Inflammatory macrophage treated with lipopolysaccharide for 4 hours (primary cell): ENCODE data around the gene CSF1R.
"Not testable (repeated sequence)": the region's sequence is repeated elsewhere in the genome, so short reads cannot be mapped to it uniquely, and the experiment has no call there.

ENCODE experiments used
- DNase-seq: peaks from one replicate; pipeline ENCODE4 v3.0.0-alpha.2; 2020

CSF1R gene

DNA sequence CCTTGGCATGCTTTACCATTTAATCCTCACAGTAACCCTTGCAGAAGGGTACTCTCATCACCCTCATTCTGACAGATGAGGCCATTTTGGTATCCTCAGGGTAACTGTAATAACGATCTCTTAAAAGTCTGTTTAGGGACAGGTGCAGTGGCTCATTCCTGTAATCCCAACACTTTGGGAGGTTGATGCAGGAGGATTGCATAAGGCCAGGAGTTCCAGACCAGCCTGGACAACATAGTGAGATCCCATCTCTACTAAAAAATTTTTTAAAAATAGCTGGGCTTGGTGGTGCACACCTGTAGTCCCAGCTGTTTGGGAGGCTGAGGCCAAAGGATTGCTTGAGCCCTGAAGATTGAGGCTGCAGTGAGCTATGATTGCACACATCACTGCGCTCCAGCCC is 31.8 kb downstream of the CSF1R start:
- DNase-seq, result no peak

DNA sequence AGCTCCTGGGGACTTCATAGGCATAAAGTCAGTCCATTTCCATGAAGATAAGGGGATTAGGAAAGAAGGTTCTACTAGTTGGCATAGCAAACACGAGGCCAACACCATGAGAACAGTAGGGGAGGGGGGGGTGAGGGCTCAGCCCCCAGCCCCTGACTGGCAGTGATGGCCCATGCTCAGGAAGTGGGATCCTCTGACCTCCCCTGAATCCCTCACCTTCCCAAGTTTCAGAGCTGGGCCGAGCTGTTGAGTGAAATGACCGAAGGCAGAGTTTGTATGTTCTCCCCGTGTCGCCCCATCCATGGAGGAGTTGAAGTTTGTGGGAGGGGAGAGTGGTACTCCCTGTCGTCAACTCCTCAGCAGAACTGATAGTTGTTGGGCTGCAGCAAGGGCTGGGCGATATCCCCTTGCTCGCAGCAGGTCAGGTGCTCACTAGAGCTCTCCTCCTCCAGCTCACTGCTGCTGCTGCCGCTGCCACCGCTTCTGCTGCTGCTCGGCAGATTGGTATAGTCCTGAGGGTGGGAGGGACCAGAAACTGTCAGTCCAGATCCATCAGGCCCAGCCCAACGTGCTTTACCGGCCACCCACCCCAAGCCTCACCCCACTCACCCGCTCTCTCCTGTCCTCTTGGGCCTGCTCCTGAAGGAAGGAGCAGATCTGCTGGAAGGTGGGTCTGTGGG is 32.5 kb downstream of the CSF1R start:
- DNase-seq, result no peak

DNA sequence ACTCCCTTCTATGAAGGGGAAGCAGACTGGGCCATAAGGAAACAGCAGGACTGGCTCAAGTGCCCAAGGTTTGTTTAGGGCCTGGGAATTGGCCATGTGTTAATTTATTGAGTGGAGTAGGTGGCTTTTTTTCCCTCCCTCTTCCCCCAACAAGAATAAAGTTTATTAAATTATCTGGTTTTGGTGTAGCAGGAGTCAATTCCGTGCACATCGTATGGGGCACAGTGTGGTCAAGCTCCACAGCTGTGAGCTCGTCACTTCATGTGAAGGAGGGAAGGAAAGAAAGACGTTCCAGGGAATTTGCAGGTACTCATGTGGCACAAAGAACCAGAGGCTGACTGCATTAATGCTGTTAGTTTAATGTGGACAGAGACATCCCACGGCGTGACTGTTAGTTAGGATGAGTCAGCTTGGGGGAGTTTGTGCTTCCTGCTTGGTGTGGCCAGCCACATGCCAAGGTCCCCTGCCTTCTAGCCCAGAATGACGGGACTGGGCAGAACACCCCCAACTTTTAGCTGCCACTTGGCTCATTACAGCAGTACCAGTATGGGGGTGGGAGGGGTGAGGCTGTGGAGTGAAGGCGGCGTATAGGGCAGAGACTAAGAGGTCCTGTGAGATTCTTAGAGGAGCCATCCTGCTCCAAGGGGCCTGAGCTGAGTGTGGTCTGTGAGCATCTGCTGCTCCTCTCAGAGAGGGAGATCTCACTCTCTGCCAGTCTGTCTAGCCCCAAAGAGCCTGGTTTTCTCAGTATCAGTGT is 33.2 kb downstream of the CSF1R start:
- DNase-seq, result peak; percentile 89

DNA sequence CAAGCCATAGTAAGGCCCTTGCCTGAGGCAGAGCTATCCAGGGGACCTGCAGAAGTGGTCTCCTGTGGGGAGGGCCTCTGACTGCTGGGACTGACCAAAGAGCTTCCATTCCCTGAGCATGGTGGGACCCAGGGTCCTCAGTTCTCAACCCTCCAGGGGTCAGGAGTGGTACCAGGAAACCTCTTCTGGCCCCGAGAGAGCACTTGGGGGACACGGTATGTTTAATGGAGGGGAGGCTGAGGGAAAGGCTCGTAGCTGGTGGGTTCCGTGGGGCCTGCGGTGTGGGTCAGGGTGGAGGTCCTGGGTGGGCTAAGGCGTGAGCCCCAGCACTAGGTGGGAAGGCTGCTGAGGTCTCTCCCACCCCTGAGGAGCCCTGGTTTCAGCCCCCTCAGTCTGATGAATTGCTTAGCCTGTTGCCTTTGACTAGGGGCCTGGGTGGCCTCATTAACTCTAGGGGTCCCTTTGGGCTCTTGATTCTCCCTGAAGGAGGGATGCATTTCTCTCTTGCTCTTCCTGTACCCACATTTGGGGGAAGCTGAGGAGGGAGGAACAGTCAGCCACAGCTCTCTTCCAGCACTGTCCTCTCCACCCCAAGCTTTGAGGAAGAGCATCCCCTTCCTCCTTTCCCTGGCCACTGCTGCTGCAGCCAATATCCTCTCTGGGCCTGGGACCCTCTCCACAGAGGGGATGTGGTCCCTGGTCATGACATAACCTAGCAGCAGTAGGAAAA is 34.0 kb downstream of the CSF1R start:
- DNase-seq, result peak; percentile 11

DNA sequence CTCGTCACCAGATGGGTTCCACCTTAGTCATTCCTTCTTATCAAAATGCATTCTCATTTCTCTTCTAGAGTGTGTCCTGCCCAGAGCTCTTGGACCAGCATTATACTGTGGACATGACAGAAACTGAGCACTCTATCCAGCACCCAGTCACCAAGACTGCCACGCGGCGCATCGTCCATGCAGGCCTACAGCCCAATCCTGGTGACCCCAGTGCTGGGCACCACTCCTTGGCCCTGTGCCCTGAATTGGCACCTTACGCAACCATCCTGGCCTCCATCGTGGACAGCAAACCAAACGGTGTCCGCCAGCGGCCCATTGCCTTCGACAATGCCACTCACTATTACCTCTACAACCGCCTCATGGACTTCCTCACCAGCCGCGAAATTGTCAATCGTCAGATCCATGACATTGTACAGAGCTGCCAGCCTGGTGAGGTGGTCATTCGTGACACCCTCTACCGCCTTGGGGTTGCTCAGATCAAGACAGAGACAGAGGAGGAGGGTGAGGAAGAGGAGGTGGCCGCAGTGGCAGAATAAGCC is 34.6 kb downstream of the CSF1R start:
- DNase-seq, result no peak

DNA sequence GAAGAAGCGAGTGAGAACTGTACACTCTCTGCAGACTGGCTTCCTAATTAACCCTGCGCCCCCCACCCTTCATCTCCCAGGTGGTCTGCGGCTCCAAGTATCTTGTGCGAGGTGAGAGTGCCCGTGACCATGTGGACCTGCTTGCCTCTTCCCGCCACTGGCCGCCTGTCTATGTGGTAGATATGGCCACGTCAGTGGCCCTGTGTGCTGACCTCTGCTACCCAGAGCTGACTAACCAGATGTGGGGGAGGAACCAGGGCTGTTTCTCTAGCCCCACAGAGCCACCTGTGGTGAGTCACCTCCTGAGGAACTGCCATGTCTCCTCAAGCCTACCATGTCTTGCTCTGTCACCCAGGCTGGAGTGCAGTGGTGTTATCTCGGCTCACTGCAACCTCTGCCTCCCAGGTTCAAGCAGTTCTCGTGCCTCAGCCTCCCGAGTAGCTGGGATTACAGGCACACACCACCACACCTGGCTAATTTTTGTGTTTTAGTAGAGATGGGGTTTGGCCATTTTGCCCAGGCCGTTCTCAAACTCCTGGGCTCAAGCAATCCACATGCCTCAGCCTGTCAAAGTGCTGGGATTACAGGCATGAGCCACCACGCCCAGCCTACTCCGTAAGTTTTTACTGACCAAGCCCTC is 36.1 kb downstream of the CSF1R start:
- peak; percentile 46 for DNase-seq

DNA sequence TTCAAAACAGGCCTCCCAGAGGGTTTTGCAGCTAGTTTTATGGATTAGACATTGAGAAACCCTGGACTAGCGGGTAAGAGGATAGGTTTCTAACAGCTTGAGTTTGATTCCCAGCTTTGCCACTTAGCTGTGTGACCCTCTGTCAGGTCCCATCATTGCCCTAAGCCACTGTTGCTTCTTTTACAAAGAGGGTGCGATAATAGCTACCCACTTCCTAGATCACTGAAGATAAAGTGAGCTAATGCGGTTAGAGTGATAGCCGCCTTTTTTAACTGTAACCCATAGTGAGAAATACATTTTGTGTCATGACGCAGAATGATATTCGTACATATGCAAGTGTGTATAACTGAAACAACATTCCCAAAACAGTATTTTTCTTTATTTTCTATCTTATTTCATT is 40.3 kb downstream of the CSF1R start:
- DNase-seq, result no peak

DNA sequence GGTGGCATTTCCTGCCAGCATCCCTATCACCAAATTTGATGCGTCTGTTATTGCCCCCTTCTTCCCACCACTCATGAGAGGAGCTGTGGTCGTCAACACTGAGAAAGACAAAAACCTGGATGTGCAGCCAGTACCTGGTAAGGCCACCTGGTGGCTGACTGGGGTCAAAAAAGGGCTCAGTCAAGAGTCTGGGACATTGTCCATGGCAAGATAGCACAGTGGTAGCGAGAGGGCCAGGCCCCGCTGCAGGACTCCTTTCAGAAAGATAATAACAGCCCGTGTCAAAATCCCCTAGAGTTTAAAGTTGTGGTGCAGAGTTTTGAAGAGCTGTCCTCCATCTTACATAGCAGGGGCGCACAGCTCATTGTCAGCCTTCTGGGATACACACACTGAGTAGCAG is 40.8 kb downstream of the CSF1R start:
- no peak for DNase-seq

DNA sequence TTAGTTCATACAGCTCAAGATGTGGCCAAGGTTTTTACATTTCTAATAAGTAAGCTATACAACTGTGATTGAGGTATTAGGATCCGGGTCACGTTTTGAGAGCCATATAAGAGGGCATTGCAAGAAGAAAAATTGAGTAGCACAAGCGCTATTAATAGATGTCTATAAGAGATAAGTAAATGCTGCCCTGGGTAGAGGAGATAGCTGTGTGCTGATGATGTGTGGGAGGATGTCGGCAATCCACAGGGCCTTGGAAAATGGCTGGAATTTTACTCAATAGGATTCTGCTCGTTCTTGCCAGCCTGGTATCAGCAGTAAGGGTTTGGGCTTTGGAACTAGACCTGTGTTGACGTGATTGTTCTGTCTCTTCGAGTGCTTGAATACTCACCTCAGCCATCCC is 41.6 kb downstream of the CSF1R start:
- DNase-seq, result no peak

DNA sequence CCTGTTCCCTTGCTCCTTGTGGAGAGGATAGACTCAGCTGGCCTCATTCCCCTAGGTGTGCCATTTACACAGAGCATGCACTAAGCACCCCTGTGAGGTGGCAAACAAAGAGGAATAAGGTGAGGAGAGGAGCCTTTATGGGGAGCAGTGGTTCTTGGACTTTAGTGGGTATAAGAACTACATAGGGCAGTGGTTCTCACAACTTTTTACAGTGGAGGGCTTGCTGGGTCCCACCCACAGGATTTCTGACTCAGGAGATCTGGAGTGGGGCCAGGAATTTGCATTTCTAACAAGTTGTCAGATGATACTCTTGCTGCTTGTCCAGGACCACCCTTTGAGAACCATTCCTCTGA is 42.0 kb downstream of the CSF1R start:
- no peak for DNase-seq

DNA sequence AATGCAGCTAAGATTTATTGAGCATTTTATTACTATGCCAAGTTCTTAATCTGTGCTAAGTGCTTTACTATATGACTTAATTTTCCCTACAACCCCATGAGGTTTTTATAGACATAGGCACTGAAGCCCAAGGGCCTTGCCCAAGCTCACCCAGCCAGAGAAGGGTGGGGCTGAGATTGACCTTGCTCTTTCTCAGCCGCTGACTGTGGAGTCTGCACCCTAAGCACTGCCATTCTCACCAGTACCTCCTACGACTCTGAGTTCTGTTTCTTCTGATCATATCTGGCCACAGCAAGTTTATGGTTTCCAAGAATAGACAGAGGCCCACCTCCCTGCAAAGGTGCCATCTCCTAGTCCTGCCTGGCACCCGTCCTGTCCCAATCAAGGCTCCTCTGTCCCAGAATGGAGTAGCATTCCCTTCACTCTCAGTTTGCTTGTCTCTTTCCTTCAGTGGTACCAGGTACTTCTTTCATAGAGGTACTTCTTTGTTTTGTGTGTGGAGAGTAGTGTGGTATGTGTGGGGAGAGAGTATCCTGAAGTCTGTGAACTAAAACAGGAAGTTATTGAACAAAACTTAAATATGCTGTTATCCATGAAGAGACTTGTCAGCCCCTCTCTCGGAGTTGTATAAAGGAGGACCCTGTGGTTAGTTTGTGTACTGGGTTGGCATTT is 42.6 kb downstream of the CSF1R start:
- no peak for DNase-seq

DNA sequence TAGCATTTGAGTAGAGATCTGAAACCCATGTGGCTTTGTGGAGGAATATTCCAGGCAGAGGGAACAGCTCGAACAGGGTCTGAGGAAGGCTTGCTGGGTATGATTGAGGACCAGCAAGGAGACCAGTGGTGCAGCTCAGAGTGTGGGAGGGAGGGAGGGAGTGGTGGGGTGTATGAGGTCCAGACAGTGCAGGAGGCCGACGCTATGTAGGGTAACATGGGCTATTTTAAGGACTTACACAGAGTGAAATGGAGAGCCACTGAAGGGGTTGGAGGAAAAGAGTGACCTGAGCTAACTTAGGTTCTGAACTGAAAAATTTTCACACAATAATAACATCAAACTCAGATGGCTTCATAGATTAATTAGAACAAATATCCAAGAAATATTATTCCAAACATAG is 43.9 kb downstream of the CSF1R start:
- no peak for DNase-seq

DNA sequence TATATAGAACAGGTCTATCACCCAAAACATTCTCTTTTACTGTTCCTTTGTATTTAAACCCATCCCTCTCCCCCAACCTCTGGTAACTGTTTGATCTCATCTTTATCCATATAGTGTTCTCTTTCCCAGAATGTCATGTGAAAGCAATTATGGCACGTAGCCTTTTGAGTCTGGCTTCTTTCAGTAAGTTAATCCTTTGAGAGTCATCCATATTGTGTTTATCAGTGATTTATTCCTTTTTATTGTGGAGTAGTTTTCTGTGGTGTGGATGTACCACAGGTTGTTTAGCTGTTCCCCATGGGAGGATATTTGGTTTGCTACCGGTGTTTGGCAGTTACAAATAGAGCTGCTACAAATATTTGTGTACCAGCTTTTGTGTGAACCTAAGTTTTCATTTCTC is 47.8 kb downstream of the CSF1R start:
- no peak for DNase-seq

DNA sequence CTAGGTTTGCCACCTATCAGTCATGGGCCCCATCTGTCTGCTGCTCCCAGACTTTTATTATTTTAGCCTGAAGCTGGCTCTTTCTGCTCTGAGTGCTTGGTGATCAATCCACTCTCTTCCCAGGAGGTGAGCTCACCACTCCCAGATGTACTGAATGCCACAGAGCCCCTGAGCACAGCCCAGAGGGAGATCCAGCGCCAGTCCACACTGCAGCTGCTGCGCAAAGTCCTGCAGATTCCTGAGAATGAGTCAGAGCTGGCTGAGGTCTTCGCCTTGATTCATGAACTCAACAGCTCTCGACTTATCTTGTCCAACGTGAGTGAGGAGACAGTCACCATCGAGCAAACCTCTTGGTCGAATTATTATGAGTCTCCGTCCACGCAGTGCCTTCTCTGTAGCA is 49.8 kb downstream of the CSF1R start:
- no peak for DNase-seq

DNA sequence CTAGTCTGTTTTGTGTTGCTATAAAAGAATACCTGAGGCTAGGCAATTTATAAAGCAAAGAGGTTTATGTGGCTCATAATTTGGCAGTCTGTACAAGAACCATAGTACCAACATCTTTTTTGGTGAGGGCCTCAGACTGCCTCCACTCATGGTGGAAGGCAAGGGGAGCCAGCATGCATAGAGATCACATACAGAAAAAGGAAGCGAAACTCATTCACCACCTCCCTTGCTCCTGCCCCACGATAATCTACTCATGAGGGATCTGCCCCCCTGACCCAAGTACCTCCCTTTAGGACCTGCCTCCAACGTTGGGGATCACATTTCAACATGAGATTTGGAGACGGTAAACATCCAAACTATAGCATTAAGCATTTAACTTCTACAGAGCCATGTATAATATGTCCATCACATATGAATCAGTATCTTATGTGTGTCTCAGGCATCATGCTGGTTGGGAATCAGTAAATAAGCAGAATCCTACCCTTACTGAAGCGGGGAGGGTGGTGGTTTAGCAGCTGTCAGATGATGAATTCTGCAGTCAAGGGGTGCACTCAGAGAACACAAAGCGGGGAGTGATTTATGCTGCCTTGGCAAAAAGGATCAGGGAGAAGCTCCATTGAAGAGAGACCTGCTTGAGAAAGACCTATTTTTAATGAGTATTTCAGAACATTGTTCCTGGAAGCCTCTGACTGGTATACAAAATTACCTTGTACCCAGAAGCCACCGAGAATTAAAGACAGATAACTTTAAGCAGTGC is 51.0 kb downstream of the CSF1R start:
- peak; percentile 40 for DNase-seq

DNA sequence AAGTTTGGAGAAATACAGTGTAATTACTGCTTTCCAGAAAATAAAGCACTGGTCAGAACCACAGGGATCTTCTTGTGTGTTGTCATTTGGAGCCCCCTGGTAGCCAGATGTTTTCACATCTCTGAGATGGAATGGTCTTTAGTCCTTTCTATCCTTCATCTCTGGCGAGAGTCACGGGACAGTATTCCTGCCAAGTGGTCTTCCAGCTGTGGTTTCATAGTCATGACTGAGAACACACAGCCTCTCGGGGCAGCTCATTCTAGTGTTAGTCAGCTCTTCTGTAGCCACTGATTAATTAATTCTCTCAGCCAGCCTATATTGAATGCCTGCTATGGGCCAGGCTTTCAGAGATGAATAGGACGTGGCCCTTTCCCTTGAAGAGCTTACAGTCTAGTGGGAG is 51.7 kb downstream of the CSF1R start:
- no peak for DNase-seq

DNA sequence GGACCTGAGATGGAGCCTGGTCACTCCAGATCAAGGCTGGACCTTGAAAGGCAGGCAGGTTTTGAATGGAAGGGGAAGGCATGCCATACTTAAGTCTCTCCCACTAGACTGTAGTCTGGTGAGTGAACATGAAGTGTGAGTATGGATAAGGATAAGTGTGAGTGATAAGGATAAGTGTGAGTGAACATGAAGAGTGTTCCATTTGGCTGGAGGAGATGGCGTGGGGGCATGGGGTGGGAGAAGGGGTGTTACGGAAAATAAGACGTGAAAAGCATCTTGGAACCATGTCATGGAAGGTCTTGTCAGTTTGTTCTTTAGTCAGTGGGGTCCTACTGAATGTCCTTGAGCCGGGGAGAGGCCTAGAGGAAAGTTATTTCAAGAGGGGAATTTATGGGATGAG is 53.0 kb downstream of the CSF1R start:
- no peak for DNase-seq

DNA sequence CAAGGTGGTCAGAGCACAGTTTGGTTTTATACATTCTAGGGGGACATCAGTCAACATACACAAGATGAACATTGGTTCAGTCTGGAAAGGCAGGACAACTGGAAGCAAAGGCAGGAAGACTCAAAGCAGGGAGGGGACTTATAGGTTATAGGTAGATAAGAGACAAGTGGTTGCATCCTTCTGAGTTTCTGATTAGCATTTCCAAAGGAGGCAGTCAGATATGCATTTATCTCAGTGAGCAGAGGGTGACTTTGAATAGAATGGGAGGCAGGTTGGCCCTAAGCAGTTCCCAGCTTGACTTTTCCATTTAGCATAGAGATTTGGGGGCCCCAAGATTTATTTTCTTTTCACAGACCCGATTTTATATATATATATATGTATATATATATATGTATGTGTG is 58.3 kb downstream of the CSF1R start:
- not testable (repeated sequence) for DNase-seq

DNA sequence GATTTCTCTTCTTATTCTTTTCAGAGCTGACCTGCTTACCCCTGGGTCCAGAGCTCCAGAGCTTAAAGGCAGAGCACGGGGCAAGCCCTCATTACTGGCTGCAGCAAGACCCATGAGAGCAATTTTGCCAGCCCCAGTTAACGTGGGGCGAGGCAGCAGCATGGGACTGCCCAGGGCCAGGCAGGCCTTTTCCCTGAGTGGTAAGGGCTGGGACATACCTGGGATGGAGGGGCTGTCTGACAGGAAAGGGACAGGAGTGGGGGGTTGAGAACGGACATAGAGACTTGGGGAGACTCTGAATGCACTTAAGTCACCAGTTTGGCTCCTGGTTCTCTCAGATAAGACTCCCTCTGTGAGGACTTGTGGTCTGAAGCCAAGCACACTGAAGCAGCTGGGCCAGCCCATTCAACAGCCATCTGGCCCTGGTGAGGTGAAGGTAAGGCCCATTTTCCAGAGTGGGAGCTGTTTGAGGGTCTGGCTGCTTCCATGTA is 59.6 kb downstream of the CSF1R start:
- no peak for DNase-seq

DNA sequence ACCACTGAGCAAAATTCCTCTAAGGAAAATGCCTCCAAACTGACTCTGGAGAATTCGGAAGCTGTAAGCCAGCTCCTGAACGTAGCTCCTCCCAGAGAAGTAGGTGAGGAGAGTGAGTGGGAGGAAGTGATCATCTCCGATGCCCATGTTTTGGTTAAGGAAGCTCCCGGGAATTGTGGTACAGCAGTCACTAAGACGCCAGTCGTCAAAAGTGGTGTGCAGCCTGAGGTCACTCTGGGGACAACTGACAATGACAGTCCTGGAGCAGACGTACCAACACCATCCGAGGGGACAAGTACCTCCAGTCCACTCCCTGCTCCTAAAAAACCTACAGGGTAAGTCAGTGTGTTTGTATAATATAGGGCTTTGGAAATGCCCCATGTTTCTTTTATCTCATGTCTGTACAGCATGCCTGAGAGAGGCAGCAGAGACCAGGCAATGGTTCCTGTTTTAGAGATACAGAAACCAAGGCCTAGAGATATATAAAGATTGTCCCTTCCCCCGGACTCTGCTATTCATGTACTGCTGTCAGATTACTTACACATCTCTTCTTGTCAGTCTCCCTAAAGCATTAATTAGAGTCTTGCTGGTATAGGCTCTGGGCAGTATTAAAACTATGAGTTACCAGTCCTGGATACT is 61.9 kb downstream of the CSF1R start:
- DNase-seq, result peak; percentile 13

DNA sequence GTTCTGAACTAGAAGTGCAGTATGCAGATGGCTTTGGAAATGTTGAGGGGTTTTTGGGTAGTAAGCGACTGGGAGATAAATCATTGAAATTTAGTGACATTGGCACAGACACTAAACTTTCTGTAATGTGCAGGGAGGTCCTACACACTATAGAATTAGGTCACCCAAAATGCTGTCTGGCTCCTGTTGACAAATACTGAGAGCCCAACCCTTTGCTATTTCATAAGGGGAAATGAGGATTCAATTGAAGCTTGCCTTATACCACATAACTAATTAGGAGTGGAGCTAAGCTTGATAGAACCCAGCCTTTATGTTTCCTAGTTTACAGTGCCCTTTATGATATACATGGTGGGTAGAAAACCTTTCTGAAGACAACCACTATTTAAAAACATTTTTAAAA is 63.2 kb downstream of the CSF1R start:
- peak; percentile 34 for DNase-seq
